T-helper 1 cell (primary cell): ENCODE measurements around the gene RNU1-3.
"Not testable (repeated sequence)": the region's sequence is repeated elsewhere in the genome, so short reads cannot be mapped to it uniquely, and the experiment has no call there.

ENCODE experiments used
- DNase-seq, 5 donors: peaks; one replicate each; pipeline ENCODE4 v3.0.0-alpha.2; 2012 to 2020

Gene RNU1-3

DNA sequence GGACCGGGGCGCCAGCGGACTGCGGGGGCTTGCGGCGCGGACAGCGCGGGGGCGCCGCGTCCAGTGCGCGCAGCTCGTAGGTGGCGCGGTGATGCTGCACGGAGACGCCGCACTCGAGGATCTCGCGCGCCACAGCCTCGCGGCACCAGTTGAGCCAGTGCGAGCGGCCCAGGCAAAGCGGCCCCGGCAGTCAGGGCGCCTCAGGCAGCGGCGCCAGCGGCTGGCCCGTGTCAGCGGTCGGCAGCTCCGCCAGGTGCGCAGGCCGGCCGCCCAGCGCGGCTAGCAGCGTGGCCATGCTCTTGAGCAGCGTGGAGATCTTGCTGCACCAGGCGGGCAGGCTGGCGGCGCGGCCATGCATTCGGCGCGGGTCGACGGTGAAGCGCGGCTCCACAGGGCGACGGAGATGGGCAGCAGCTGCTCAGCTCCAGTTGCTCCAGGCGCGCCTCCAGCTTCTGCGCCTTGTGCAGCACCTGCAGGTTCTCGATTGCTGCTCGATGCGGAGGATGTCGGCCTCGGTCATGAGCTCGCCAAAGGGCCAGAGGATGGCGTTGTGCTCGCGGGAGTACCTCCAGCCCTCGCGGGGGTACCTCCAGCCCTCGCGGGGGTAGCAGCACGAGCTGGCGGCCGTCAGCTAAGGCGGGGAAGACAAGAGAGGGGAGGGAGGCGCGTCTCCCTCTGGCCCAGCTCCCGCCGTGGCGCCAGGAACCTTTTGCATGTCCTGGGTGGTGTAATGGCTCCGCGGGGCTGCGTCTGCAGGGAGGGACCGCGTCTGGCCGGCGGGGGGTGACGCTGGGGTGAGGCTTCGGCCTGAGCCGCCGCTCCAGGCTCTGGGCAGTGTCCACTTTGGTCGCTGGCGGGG lies 26.9 kb upstream of the RNU1-3 start:
- DNase-seq: not testable (repeated sequence)

DNA sequence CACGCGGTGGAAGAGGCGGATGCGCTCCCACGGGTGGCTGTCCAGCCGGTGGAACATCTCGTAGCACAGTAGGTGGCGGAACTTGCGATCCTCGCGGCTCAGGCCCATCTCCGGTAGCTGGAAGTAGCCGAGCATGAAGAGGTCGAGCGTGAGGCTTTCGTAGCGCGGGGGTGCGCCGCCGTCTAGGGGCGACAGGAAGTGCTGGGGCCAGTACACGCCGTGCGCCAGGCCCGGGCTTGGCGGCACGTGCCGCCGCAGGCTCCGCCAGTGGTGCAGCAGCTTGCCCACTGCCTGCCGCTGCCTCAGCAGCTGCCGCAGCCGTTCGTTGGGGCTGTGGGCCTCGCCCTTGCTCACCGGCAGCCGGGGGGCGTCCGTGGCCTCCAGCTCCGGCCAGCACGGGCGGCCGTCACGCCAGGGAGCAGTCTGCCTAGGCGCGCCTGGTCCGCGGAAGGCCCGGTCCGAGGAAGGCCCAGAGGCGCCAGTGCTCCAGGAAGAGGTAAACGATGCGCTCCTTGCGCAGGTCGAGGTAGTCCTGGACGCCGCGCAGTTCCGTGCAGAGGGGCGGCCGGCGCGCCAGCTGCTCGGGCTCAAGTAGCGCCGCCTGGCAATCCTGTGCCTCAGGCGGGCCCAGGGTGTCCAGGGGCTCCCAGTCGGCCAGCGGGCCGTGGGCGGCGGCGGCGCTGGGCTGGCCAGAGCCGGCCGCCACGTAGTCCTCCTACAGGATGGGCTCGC lies 26.1 kb upstream of the RNU1-3 start:
- DNase-seq: not testable (repeated sequence)

DNA sequence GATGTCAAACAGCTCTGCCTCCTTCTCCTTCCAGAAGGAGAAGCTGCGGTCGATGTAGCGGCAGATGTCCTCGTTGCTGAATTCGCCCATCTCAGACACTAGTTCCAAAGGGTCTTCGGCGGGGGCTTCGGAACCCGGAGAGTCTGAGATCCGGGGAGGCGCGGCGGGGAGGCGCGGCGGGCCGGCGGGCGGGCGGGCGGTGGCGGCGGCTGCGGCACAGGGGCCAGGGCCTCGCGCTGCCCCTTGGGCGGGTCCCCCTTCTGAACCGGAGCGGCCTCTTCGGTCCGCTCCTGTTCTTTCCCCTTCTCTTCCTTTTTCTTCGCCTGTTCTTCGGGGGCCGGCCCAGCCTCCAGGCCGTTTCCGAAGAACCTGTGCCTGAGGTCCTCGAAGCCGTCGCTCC lies 25.5 kb upstream of the RNU1-3 start:
- DNase-seq: not testable (repeated sequence)

DNA sequence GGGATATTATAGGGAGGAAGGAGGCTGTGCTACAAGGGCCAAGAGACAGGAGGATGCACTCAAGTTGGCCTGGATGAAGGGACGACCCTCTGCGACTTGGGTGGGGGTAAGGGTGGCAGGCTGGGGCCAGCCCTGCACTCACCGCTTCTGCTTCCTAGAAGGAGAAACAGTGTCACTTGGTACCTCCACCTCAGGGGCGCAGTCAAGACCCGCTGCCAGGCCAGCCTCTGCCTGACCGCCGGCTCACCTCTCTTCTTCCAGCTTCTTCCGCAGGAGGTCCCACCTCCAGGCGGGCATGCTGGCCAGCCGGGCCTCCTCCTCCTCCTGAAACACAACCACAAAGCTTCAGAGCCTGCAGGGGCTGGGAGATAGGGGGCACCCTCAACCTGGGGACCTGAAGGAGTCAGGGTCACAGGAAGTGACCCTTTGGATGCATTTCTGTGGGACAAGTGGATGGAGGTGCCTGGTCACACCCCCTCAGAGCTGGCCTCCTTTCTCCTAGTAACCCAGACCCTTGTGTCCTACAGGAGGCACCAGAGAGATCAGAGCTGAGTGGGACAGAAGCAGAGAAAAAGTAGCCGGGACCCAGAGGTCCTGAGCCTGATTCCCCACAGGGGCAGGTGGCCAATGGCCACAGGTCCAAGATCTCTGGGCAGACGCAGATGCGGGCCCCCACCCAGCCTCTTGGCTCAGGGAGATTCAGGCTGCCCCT lies 24.4 kb upstream of the RNU1-3 start:
- not testable (repeated sequence) for DNase-seq

DNA sequence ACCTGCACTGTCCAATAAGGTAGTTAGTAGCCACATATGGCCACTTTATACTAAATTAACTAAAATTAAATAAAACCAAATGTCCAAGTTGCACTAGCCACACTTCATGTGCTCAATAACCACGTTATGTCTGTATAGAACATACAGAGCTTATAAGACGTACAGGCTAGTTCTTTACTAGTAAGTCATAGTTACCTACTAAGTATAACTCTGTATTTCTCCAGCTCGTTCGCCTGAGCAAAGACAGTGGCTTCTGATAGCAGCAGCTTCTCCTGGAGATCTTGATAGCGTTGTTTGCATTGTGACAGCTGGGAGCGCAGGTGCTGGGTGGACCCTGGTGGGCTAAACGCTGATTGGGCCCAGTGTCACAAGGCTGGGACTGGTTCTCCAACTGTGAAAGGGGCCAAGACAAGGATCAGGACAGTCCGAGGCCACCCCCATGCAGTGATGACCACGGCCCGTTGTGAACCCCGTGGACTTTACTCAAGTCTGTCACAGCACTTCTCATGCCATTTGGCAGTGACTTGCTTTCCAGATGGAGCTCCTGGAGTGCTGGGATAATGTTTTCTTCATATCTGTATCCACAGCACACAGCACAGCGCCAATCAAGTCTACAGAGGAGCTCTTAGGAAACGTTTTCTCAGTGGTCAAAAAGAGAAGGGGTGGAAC lies 20.5 kb upstream of the RNU1-3 start:
- not testable (repeated sequence) for DNase-seq

DNA sequence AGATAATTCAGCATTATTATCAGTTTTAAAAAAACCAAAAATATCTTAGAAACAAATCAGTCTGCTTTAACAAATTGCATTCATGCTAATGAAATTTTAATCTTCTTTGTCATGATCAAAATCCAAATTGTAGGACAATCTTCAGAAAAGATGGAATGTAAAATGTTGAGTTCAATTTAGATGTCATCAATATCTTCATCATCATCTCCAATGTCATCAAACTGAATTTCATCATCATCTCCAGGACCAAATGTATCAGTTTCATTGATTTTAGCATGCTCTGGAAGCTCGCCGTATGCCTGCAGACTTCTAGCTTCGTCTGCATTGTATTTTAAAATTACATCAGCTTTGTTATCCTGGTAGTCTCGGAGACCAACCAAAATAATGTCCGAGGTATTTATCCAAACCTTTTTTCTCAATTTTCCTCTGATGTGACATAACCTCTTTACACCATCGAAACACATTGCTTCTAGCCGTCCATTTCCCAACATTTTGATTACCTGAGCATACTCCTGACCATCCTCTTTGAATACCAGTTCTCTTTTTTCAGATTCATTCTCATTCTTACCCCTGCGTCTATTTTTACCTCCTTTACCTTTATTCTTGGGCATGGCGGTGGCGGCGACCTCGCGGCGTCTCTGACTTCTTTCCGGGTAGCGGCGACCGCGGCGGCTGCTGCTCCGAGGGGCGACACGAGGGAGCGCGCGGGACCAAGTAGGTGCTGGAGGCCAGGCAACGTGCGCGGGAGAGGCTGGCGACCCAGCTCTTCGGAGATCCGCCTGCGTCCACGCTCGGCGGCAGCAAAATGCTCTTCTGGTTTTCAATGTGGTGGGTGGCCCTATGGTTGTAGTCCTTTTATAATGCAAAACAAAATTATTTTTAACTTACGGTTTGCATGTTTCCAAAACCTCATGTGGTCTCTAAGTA lies 19.0 kb upstream of the RNU1-3 start:
- DNase-seq: not testable (repeated sequence)

DNA sequence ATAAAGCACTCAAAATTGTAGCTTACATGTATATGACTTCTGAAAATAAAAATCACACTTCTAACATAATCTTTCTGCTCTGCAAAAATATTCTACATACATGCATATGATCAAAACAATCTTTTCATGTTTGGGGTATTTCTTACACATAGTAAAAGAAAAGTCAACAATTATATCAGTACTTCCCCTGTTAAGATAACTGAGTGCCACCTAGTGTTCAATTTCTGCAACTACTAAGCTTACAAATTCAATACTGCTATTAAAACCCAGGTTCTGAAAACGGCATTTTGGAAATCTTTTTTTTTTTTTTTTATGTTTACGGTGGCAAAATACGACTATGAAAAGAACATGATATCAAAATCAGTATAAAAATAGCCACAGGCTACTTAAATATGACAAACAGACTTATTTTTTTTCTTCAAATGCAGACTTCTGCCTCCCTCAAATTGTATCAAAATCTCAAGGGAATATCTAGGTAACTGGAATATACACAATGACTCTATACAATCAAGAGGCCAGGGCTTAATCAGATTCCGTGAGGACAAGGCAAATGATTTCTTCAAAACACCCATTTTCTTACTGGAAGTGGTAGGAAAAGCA lies 18.1 kb upstream of the RNU1-3 start:
- DNase-seq: not testable (repeated sequence)

DNA sequence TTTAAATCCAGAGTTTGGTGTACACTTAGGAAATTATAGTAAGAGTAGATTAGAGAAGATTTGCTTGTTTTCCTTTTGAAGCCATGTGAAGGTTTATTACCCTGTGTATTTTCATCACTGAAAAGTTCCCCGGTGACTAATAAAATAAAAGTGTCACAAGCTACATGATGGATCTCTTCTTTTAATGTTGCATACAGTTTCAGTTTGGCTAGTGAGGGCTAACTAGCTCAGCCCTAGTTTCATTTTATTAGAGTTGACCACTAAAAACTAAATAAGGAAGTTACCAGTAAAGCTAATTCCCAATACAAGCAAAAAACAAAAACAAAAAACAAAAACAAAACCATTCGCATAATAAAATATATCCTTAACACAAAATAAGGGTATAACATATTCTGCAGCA lies 17.4 kb upstream of the RNU1-3 start:
- not testable (repeated sequence) for DNase-seq

DNA sequence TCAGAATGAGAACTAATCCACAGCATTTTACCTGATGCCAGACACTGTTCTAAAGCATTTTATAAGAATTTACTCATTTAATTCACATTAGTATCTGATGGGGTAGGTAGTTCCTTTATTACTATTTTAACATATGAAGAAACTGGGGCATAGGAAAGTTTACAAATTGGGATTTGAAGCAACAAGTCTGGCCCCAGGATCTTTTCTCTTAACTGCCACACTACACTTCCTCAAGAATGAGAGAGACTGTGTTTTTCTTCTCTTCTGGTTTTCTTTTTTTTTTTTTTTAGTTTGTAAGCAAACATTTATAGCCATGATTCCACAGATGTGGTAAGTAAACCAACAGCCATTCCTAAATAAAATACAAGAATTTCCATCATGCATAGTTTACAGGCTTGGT lies 16.1 kb upstream of the RNU1-3 start:
- DNase-seq: not testable (repeated sequence)

DNA sequence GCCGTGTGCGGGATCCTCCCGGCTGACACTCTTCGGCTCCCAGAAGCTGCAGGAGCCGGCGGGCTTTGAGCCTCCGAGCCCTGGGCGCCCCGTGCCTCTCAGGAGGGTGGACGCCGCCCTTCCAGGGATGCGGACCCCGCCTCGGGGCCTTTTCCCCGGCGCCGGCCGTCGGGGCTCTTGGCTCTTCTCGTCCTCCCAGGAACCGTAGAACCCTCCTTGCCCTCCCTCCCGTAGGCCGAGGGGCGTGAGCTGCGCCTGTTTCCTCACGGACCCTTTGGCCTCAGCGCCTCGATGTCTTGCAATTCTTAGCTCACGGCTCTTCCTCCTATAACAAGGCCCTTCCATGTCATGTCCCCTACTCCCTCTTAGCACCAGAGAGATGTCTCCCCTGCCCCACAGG lies 13.6 kb upstream of the RNU1-3 start:
- not testable (repeated sequence) for DNase-seq

DNA sequence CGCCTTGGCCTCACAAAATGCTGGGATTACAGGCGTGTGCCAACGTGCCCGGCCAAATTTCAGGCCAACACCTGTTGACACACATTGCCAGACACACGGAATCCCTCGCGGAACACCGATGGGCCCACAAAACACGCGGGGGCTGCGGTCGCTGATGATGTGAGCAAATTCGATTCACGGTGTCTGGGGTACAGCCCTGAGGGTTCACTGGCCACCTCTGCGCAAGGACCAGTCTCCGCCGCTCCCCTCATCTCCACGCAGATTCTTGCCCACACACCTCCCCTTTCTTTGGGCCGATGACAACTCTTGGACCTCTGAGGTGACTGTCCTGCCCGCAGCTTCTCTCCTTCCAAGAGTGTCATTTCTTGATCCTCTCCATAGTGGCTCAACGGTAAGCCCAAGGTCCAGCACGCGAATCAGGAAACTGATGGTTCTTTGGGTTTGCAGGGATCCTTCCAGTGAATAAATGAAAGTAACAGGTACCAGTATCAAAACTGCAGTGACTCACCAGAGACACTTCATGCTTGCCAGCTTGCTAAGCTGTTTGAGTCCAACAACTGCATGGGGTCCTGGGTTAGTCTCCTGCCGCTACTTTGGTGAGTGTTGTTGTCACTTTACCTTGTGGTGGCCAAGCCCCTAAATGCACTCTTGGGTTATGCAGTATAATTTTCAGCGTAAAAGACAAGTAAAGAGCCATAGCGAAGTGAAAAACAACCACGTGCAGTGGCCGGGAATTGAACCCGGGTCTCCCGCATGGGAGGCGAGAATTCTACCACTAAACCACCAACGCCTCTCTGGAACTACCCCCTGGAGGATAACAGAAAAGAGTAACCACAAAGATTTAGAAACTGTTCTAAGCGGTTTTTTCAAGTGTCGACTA lies 11.0 kb upstream of the RNU1-3 start:
- peak in 2 of 5 donors; percentile 10 to 28 for DNase-seq

DNA sequence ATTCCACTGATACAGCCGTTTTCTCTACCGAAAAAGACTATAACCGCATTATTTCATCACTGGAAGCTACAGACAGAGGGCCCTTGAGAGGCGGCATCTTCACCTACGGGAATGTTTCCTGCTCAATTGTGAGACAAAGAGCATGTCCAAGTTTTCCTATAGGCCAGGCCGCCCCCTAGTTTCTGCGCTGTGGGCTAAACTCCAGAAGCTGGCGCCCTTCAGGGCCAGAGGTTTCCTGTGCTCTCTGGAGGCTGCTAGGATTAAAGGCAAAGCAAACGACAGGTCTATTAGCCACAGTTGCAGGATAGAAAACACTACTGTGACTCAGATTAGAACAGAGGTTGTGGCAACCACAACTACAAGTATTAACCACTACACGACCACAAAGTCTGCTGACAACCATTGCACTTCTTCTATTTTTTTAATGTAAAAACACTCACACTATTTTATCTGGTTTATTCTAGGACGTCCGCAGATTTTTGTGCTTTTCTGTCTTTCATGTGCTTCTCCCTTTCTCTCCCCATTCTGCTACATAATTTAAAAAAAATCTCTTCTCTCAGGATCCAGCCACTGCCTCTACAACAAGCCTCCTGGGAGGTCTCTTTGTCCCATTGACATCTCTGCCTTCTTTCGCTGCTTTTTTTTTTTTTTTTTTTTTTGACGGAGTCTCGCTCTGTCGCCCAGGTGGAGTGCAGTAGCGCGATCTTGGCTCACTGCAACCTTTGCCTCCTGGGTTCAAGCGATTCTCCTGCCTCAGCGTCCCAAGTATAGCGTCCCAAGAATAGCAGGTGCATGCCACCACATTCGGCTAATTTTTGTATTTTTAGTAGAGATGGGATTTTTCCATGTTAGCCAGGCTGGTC lies 10.1 kb upstream of the RNU1-3 start:
- DNase-seq: peak in 1 of 5 donors; percentile 38

DNA sequence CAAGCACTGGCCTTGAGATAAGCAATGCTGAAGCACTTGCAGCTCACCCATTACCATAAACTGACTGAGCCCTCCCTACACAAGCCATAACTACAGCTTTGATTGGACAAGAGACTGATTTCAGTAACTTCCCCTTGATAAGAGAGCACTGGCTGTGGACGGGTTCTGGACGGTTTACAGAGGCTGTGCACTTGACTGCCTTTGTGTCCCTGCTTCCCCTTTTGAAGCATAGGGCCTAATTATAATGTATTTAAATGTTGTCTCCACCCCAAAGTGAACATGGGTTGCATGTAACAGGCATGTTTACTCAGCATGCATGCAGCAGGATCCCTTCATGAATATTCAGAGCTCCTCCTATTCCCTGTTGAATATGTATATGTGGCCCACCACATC lies 8.4 kb upstream of the RNU1-3 start:
- DNase-seq: not testable (repeated sequence)

DNA sequence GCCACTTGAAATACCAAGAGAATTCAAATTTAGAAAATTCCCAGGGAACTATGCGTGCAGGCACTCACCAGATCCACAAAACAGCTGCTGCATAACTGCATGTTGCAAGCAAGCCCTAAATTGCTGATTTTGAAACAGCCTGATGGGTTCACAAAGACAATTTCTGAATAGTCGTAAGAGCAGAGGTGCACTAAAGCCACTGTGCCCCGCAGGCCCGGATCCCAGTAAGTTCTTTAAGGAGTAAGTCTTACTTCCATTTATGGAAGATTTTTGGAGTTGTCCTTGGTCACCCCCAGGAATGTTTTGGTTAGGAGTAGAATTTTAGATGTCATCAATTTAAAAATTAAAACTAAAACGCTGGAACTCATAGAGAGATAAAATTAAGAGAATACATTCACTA lies 7.2 kb upstream of the RNU1-3 start:
- not testable (repeated sequence) for DNase-seq

DNA sequence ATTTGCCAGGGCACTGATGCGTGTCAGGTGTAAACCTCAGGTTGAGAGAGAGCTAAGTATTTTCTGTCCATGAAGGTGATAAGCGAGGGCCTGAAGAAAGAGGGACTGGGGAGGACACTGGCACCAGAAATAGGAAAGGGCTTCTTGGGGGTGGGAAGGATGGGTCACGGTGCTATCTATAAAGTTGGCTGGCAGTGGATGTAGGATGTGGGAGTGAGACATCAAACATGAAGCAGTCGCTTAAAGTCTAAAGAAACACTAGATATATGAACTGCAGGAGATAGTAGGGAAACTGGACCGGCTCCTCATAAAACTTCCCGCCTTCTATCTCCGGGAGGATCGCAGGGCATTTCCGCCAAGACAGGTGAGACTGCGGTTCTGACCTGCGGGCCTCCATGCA lies 912 bp downstream of the RNU1-3 start:
- DNase-seq: not testable (repeated sequence)

DNA sequence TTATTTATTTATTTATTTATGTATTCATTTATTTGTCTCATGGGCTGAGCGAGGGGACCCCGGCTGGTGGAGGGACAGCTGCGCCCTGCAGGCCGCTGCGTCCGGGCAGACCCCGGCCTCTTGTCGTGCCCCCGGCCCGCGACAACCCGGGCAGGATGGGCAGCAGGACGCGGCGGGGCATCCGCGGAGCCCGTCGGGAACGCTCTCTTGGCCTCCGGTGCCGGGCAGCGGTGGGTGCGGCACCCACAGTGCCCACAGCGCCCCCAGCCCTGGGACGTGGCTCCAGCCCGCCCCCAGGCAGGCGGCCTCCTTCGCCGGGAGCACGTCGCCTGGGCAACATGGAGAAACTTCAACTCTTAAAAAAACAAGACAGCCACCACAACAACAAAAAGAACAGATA lies 8.5 kb downstream of the RNU1-3 start:
- DNase-seq: not testable (repeated sequence)

DNA sequence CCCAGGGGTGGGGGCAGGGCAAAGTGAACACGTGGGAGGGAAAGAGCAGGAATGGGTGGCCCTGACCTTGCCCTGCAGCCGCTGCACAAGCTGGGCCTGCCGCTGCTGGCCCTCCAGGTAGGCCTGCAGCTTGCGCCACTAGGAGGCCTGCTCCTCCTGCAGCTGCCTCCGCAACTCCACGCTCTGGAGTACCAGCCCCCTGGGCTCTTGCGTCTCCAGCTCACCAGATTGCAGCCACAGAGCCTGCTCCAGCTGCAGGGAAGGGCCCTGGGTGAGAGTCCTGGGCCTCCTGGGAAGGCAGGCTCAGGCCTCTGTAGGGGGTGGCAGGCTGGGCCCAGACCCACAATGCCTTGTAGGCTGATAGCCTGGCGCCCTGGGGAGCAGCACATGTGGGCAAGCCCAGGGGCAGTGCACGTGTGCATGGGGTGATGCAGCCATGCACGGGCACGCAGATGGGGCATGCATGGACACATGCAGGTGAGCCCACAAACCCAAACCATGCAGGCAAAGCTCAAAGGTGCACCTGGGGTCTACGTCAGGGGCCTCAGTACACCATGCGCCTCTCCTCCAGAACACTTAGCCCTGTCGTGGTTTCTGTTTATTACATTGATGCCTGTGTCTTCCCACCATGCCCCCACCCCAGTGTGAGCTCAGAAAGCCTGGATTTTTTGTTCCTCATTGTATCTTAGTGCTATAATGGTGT lies 9.6 kb downstream of the RNU1-3 start:
- not testable (repeated sequence) for DNase-seq

DNA sequence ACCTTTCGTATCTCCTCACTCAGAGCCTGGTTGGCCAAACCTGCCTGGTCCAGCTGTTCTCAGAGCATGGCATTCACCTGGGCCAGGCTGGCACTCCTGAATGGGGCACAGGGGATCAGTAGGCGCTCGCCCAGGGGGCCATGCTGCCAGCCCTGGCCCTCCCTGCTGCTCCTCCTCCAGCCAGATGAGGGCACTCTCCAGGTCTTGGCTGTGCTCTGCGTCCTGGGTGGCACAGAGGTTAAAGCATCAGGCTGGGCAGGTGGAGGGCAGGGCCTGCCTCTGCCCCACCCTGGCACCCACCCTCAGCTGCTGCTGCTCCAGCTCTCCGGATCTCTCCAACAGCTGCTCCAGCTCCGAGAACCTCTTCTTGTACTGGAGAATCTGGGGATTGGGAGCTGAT lies 10.2 kb downstream of the RNU1-3 start:
- not testable (repeated sequence) for DNase-seq
